GM18511 (cell line): ENCODE results near the gene SLC25A38.

Experiments used
- ATAC-seq: cut with Tn5 transposase; IDR thresholded peaks from one replicate; pipeline ENCODE4 v1.9.1; 2021; ENCODE audit warnings: mild to moderate bottlenecking, moderate library complexity; ENCODE audit not compliant: unreplicated experiment

Gene SLC25A38

DNA sequence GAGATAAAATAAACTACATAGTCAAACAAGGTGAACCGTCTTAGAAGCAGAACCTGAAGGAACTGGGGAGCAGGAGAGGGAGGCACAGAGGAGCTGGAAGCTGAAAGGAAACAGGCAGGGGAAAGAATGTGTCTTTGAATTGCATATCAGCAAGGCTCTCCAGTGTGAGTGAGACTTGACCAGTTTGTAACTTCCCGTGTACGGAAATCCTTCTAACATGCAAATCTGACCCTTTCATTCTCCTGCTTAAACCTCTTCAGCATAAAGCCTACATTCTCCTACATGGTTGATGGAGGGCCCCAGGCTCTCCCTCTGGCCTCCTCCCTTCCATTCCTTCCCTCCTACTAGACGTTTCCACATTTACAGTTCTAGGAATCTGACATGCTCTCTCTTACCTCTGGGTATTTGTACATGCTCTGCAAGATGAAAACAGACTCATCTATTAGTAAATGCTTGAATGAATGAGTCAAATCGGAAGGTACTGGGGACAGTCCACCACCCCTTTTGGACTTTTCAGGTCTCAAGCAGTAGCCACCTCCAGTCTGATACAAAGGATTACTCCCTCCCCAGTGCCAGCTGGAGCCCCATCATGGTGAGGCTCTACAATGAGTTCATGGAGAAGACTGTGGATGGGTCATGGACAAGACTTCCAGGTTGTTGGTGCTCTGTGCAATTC is 6.1 kb upstream of the SLC25A38 start:
- ATAC-seq, result no peak

DNA sequence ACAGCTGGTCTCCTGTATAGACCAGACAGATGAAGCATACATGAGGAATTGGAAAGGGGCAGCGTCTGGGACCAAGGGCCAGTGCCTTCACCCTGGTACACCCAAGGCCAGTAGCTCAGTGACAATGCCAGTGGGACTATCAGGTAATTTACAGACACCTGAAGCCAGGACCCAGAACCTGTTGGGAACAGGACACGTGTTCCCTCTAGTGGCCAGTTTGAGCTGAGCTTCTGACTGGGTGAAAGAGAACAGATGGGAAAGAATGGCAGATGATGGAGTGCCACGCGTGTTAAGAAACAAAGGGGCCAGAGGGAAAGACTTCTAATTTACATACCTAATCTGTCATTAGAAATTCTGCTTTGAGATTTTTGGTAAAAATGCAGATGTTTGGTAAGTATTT is 5.1 kb upstream of the SLC25A38 start:
- peak; percentile 76 for ATAC-seq

DNA sequence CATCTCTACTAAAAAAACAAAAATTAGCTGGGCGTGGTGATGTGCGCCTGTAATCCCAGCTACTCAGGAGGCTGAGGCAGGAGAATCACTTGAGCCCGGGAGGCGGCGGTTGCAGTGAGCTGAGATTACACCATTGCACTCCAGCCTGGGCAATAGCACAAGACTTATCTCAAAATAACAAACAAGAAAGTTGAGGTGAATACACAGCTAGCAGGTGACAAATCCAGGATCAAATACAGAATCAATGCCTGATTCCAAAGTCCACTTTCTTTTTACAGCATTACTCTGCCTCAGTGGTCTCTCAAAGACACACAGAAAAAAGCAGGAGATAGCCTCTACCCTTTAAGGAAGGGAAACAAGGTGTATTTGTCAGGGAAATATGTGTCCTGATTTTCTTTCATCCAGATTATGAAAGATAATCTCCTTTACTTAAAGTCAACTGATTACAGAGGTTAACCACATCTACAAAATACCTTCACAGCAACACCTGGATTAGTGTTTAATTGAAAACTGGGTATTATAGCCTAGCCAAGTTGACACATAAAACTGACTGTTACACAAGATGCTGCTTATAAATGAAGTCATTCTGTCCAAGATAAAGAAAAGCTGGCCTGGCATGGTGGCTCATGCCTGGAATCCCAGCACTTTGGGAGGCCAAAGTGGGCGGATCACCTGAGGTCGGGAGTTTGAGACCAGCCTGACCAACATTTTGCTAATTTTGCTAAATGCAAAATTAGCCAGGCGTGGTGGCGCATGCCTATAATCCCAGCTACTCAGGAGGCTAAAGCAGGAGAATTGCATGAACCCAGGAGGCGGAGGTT is 4.0 kb upstream of the SLC25A38 start:
- ATAC-seq, result no peak

DNA sequence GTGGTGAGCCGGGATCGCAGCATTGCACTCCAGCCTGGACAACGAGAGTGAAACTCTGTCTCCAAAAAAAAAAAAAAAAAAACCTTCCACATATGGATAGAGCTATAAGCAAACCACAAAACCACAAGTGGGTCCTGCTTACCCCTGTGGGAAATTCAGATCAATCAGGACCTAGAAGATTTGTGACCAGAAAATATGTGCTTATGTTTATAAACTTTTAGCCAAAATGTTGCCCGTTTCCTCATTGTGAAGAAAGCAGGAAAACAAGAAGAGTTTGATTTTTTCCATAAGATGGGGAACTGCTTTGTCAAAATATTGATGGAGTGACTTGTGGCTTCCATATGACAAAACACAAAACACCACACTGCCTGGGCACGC is 3.4 kb upstream of the SLC25A38 start:
- no peak for ATAC-seq

GRCh38 chr3:39381432-39381831 is 1.7 kb upstream of the SLC25A38 start:
- ATAC-seq, result no peak

- ATAC-seq, result peak; percentile 68
These were observed 903 bp downstream of the SLC25A38 start for GRCh38 chr3:39383881-39384664.

- ATAC-seq, result no peak
These were observed 1.5 kb downstream of the SLC25A38 start for GRCh38 chr3:39384665-39385000.

DNA sequence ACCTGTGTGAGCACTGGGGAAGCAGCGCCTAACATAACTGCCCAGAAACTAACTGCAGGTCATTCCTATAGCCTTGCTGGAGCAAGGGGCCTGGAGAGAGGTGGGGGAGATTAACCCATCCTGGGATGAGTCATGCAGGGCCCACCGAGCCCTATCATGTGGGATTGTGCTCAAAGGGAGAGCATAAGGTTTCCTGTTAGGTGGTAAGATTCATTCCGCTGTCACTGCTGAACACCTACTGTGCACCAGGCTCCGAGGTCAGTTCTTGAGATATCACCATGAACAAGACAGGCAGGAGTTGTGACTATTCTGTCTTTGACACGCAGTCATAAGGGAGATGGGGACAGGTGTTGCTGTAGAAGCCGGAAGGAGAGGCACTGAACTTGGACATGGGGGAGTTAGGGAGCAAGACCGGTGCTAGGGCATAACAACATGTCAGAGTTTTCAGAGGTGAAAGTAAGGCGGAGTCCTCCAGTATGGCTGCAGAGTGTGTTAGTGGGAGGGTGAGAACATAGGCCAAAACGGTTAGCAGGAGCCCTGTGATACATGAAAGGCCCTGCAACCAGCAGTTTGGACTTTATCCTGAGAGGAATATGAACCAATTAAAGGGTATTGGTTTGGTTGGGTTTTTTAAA is 2.4 kb downstream of the SLC25A38 start:
- no peak for ATAC-seq

- ATAC-seq, result no peak
These were observed 3.1 kb downstream of the SLC25A38 start for GRCh38 chr3:39386318-39386717.

- no peak for ATAC-seq
These were observed 4.3 kb downstream of the SLC25A38 start for GRCh38 chr3:39387411-39387975.

DNA sequence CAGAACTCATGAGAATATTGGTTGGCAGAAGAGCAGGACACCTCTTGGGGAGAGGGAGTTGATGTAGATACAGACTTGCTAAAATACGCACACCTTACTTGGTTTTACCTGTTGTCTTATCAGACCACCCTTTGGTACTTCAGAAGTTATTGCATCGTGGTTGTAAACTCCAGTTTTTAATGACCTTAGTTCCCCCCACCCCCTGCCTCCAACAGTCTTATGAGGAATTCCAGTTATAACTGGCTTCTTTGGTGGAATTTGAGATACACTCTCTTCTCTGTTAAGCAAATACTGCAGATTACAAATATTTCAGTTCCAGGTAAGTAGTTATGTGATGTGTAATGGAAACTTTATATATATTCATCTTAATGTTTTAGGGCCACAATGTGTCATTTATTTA is 5.0 kb downstream of the SLC25A38 start:
- ATAC-seq, result no peak

GRCh38 chr3:39388741-39389248 is 5.6 kb downstream of the SLC25A38 start:
- ATAC-seq, result peak; percentile 84

DNA sequence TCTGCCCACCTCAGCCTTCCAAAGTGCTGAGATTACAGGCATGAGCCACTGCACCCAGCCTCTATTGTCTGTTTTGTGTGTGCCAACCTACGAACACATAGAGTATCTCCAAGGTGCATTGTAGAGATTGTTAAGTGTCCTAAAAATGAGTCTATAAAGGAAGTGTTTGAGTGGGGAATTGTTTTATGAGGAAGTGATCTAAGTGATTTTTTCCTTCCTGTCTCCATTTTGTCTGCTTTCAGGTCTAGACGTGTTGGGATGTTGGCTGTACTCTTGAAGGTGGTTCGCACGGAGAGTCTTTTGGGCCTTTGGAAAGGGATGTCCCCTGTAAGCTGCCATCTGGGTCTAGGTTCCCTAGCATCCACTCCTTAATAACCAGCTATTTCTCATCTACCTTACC is 7.0 kb downstream of the SLC25A38 start:
- ATAC-seq, result no peak

DNA sequence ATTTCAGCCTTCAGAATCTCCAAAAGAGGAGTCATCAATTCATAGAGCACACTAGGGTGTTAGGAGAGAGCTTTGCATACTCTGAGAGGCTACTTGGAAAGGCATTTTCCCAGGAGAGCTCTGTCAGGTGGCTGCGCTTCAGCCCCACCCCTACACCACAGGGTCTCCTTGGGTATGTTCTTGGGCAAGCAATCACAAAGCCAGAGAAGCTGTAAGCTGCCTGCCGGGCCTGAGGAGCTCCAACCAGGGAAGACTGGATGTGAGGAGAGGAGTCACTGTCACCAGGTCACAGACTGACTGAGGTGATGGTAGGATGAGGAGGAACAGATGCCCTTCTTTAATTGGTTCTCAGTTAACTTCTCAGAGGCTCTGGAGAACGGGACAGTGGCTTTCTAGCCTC is 13.5 kb downstream of the SLC25A38 start:
- ATAC-seq, result no peak

GRCh38 chr3:39398700-39399099 is 15.5 kb downstream of the SLC25A38 start:
- ATAC-seq, result no peak

DNA sequence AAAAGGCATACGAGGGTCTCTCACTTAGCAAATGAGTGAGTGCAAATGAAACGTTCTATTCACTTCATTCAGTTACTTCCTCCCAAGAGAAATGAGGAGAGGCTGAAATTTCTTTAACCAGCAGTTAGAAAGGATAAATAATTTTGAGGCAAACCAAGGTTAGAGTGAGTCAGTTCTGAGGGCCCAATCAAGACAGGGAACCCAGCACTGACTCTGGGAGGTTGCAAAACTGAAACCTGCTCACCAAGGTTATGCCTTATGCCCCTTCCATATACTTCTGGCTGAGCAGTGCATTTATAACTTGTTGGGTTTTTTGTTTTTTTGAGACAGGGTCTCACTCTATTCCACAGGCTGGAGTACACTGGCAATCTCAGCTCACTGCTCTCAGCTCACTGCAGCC is 18.8 kb downstream of the SLC25A38 start:
- ATAC-seq, result no peak

DNA sequence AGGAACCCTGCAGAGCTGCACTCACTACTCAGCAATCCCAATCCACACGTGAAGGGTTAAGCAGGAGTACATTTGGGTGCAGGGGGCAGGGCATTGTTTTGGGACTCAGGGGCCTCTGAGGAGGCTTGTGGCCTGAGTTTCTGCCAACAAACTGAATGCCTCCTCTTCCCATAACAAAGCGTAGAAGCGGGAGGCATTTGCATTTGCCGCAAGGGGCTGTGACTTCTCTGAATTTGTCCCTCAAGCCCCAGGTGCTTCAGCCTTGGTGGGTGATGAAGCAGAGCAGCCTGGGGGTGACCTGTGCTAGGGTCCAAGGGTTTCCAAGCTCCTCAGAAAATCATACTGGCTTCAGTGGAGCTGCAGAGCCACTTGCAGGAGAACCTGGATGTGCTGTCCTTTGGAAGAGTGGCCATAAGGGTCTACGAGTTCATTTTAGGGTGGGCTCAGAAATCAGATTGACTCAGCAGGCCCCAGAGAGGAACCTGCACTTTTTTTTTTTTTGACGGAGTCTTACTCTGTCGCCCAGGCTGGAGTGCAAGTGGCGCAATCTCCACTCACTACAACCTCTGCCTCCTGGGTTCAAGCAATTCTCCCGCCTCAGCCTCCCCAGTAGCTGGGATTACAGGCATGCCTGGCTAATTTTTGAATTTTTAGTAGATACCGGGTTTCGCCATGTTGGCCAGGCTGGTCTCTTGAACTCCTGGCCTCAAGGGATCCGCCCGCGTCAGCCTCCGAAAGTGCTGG is 21.9 kb downstream of the SLC25A38 start:
- no peak for ATAC-seq

DNA sequence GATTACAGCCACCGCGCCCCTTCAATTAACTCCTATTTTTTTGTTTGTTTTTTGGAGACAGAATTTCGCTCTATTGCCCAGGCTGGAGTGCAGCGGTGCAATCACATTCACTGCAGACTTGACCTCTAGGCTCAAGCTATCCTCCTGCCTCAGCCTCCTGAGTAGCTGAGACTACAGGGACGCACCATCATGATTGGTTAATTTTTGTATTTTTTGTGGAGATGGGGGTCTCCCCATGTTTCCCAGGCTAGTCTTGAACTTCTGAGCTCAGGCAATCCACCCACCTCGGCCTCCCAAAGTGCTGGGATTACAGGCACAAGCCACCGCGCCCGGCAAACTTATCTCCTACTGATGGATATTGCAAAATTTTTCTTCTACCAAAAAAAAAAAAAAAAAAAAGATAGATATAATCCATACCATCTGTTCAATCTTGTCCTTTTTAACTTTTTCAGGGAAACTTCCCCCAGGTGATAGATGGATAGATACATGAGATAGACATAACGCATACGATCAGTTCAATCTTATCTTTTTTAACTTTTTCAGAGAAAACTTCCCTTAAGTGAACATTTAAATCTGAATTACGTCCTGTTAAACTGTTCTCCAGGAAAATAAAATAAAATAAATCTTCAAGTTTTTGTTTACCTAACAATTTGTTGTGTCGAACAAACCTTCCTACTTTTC is 22.7 kb downstream of the SLC25A38 start:
- no peak for ATAC-seq
